ENCODE measurements around the gene RAB11FIP5. TPM values are rescaled to one million over a fixed set of nuclear protein-coding genes. Genes with fewer than 3 reads are reported as not detected.
A peak's percentile ranks its signal among the peaks of the same experiment; 100 is the strongest.
"Not testable (repeated sequence)": the region's sequence is repeated elsewhere in the genome, so short reads cannot be mapped to it uniquely, and the experiment has no call there.

The RAB11FIP5 gene
- total and polyA plus RNA-seq, 7 experiments from 2014 or later: 5.6 to 13.2 (median 11.2) TPM

DNA sequence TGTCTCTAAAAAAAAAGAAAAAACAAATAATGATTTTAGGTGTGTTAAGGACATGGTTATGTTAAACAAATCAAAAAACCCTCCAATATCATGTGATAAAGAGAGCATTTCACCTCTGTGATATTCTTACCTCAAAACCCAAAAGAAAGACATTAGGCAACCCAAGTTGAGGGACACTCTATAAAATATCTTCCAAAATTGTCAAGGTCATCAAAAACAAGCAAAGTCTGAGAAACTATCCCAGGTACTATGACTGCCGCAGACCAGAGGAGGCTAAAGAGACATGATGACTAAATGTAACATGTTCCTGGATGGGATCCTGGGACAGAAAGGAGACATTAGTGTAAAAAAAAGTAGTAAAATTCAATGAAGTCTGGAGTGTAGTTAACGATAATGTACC, 45.7 kb downstream of the RAB11FIP5 start:
- no peaks in the 10 kb centered on the region for H3K27me3 ChIP-seq (ENCODE audit: control insufficient read depth in 2 of 2, insufficient read depth in 2 of 2, low read length in 2 of 2)
- H3K4me1 Mint-ChIP-seq: peaks cover 10 to 40% (median 24%) of the 10 kb centered on the region in 7 donors
- POLR2A ChIA-PET: interaction anchor here (1.1 kb wide), 1 partner anchor 11 kb away, joined by 4 read pairs; no protein-coding TSS in a partner anchor
- peaks cover 4 to 5% of the 10 kb centered on the region in 2 donors for H3K4me1 ChIP-seq (ENCODE audit: control insufficient read depth in 2 of 2, insufficient read depth in 2 of 2, low read length in 2 of 2)
- intact Hi-C loops (cut with micrococcal nuclease): no loop called here
- H3K4me3 ChIP-seq (ENCODE audit: low read length): no peak overlapping the region
- H3K27me3 Mint-ChIP-seq: peaks cover 0 to 18% (median 0%) of the 10 kb centered on the region in 5 donors
- H3K27ac Mint-ChIP-seq: no peak overlapping the region
- H3K9me3 ChIP-seq (ENCODE audit: control insufficient read depth in 2 of 3, low read length in 3 of 3): no peaks in the 10 kb centered on the region
- peaks cover 0 to 4% (median 0%) of the 10 kb centered on the region in 5 donors for H3K36me3 Mint-ChIP-seq
- H3K36me3 ChIP-seq (ENCODE audit: control insufficient read depth in 2 of 3, insufficient read depth in 3 of 3, low read length in 3 of 3): peaks cover 0 to 6% (median 0%) of the 10 kb centered on the region in 3 experiments
- DNase-seq: no peak
- no peak overlapping the region for H3K4me3 Mint-ChIP-seq
- CTCF ChIA-PET: no interaction called here
- no peak overlapping the region for H3K27ac ChIP-seq (ENCODE audit: low read depth, low read length)
- peaks cover 0 to 3% (median 0%) of the 10 kb centered on the region in 11 donors for H3K9me3 Mint-ChIP-seq
- no peak for ATAC-seq

DNA sequence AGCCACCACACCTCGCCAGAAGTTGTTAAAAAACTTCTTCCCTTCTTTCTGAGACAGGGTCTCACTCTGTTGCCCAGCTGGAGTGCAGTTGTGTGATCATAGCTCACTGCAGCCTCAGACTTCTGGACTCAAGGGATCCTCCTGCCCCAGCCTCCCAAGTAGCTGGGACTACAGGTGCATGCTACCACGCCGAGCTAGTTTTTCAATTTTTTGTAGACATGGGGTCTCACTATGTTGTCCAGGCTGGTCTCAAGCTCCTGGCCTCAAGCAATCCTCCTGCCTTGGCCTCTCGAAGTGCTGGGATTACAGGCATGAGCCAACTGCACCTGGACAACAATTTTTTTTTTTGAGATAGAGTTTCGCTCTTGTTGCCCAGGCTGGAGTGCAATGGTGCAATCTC, 47.7 kb downstream of the RAB11FIP5 start:
- H3K36me3 ChIP-seq (ENCODE audit: control insufficient read depth in 2 of 3, insufficient read depth in 3 of 3, low read length in 3 of 3); intact Hi-C loops (cut with micrococcal nuclease); POLR2A ChIA-PET; H3K27me3 ChIP-seq (ENCODE audit: control insufficient read depth in 2 of 2, insufficient read depth in 2 of 2, low read length in 2 of 2); H3K4me1 ChIP-seq (ENCODE audit: control insufficient read depth in 2 of 2, insufficient read depth in 2 of 2, low read length in 2 of 2); H3K4me3 Mint-ChIP-seq; H3K36me3 Mint-ChIP-seq; DNase-seq; H3K27ac ChIP-seq (ENCODE audit: low read depth, low read length); H3K27ac Mint-ChIP-seq; H3K4me3 ChIP-seq (ENCODE audit: low read length); ATAC-seq; H3K9me3 ChIP-seq (ENCODE audit: control insufficient read depth in 2 of 3, low read length in 3 of 3); H3K9me3 Mint-ChIP-seq: not testable (repeated sequence)
- peaks cover 6 to 30% (median 16%) of the 10 kb centered on the region in 7 donors for H3K4me1 Mint-ChIP-seq
- peaks cover 0 to 13% (median 0%) of the 10 kb centered on the region in 5 donors for H3K27me3 Mint-ChIP-seq
- CTCF ChIA-PET: interaction anchor here (0.6 to 1.4 kb wide), 3 partner anchors 24 to 182 kb away, joined by 3 to 4 read pairs (median 3); no protein-coding TSS in a partner anchor

DNA sequence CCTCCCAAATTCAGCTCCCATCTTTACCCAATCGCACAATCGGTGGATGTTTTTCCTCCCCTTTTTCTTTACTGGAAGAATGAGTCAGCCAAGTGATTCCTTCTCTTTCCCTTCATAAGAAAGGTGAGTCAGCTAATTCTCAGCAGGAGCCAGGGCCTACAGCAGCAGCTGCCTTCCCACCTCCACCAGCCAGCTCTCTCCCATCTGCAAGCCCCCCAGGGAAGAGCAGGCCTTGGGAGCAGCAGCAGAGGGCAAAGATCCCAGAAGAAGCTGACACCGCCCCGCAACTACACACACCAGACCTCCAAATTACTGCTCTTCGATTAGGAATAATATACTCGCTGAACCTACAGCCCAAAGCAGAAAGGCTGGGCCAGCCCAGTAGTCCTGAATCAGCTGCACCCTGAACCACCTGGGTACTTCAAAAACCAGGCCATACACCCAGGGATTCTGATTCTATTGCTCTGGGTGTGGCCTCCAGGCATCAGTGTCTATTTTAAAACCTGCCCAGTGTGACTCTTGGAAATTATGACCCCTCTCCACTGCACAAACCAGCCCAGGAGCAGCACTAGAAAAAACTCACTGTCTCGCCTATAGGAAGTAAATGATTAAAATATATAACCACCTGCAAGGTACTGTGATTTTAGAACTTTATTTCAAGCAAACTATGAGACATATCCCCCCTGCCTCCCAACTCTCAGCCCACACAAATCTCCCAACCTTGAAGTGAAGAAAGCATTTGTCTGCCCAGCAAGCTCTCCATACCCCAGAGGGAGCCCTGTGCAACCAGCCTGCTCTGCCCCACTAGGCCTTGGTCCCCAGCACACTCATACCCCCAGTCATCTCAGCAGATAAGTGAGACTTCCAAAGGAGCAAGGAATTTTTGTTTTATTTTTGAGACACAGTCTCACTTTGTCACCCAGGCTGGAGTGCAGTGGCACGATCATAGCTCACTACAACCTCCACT, 48.6 kb downstream of the RAB11FIP5 start:
- ChIA-PET CTCF (interaction anchor here (0.6 to 0.8 kb wide), 2 partner anchors 25 to 183 kb away, joined by 3 to 4 read pairs; no protein-coding TSS in a partner anchor), POLR2A (no interaction called here)
- H3K9me3 ChIP-seq (ENCODE audit: control insufficient read depth in 2 of 3, low read length in 3 of 3): no peaks in the 10 kb centered on the region
- peaks cover 0 to 9% (median 1%) of the 10 kb centered on the region in 5 donors for H3K36me3 Mint-ChIP-seq
- intact Hi-C loops (cut with micrococcal nuclease): no loop called here
- H3K27ac Mint-ChIP-seq: peak overlapping the region in 2 of 9 donors; percentile 56 to 60
- H3K4me1 Mint-ChIP-seq: peaks cover 0 to 21% (median 9%) of the 10 kb centered on the region in 7 donors
- H3K27me3 ChIP-seq (ENCODE audit: control insufficient read depth in 2 of 2, insufficient read depth in 2 of 2, low read length in 2 of 2): no peaks in the 10 kb centered on the region
- no peak overlapping the region for H3K4me3 ChIP-seq (ENCODE audit: low read length)
- H3K27ac ChIP-seq (ENCODE audit: low read depth, low read length): no peak overlapping the region
- H3K4me3 Mint-ChIP-seq: no peak overlapping the region
- ATAC-seq: no peak
- DNase-seq: no peak
- H3K36me3 ChIP-seq (ENCODE audit: control insufficient read depth in 2 of 3, insufficient read depth in 3 of 3, low read length in 3 of 3): no peaks in the 10 kb centered on the region
- peaks cover 0 to 3% of the 10 kb centered on the region in 2 donors for H3K4me1 ChIP-seq (ENCODE audit: control insufficient read depth in 2 of 2, insufficient read depth in 2 of 2, low read length in 2 of 2)
- H3K9me3 Mint-ChIP-seq: no peaks in the 10 kb centered on the region
- H3K27me3 Mint-ChIP-seq: peaks cover 0 to 6% (median 0%) of the 10 kb centered on the region in 5 donors

DNA sequence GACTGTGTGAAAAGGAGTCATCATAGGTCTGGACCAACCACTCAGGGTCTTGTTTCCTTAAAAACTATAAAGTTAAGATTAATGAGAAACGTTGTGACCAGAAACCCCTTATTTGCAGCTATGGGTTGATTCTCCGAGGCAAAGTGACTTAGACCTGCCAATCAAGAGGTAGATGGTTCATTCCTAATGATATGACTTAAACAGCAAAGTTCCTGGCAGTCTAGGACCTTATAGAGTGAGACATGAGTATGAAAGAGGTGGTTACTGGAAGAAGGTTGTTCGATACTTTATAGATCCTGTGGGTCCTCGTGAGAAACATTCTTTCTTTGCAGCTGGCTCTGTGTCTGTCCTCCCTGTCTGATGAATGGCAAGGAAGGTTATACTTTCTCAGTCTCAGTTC, 49.3 kb downstream of the RAB11FIP5 start:
- POLR2A ChIA-PET: no interaction called here
- Histone ChIP-seq H3K27me3 (ENCODE audit: control insufficient read depth in 2 of 2, insufficient read depth in 2 of 2, low read length in 2 of 2) (no peaks in the 10 kb centered on the region), H3K27ac (ENCODE audit: low read depth, low read length) (no peak overlapping the region), H3K4me3 (ENCODE audit: low read length) (no peak overlapping the region), H3K4me1 (ENCODE audit: control insufficient read depth in 2 of 2, insufficient read depth in 2 of 2, low read length in 2 of 2) (peaks cover 0 to 3% of the 10 kb centered on the region in 2 donors), H3K9me3 (ENCODE audit: control insufficient read depth in 2 of 3, low read length in 3 of 3) (no peaks in the 10 kb centered on the region), H3K36me3 (ENCODE audit: control insufficient read depth in 2 of 3, insufficient read depth in 3 of 3, low read length in 3 of 3) (no peaks in the 10 kb centered on the region)
- H3K4me3 Mint-ChIP-seq: no peak overlapping the region
- H3K4me1 Mint-ChIP-seq: peaks cover 0 to 14% (median 8%) of the 10 kb centered on the region in 7 donors
- H3K27me3 Mint-ChIP-seq: peaks cover 0 to under 1% (median 0%) of the 10 kb centered on the region in 5 donors
- no peak for DNase-seq
- ATAC-seq: no peak
- CTCF ChIA-PET: no interaction called here
- H3K9me3 Mint-ChIP-seq: no peaks in the 10 kb centered on the region
- no peak overlapping the region for H3K27ac Mint-ChIP-seq
- intact Hi-C loops (cut with micrococcal nuclease): no loop called here
- peaks cover 0 to 9% (median 1%) of the 10 kb centered on the region in 5 donors for H3K36me3 Mint-ChIP-seq

DNA sequence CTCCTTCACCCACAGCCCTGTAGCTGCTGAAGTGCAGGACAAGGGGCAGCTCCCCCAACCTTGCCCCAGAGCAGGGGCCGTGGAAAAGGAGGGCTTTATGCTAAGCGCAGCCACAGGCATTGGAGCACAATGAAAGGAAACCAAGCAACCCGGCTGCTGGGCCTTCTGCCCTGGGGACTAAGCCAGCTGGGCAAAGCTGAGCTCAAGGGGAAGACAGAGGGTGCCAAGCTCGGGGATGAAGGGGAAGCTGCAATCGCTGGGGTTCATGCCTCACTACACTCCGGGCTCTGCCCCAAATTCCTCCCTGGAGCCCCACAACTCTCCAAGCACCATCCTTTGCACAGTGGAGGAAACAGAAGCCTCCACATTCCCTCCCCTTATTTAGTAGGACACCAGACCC, 53.6 kb downstream of the RAB11FIP5 start:
- DNase-seq: no peak
- Histone ChIP-seq H3K36me3 (ENCODE audit: control insufficient read depth in 2 of 3, insufficient read depth in 3 of 3, low read length in 3 of 3) (peaks cover 0 to 4% (median 0%) of the 10 kb centered on the region in 3 experiments), H3K27ac (ENCODE audit: low read depth, low read length) (no peak overlapping the region), H3K4me3 (ENCODE audit: low read length) (no peak overlapping the region), H3K27me3 (ENCODE audit: control insufficient read depth in 2 of 2, insufficient read depth in 2 of 2, low read length in 2 of 2) (no peaks in the 10 kb centered on the region), H3K4me1 (ENCODE audit: control insufficient read depth in 2 of 2, insufficient read depth in 2 of 2, low read length in 2 of 2) (no peaks in the 10 kb centered on the region), H3K9me3 (ENCODE audit: control insufficient read depth in 2 of 3, low read length in 3 of 3) (peaks cover 0 to 13% (median 0%) of the 10 kb centered on the region in 3 experiments)
- Mint-ChIP-seq H3K9me3 (peaks cover 0 to 20% (median 7%) of the 10 kb centered on the region in 11 donors), H3K27ac (no peak overlapping the region), H3K4me3 (no peak overlapping the region), H3K27me3 (no peaks in the 10 kb centered on the region), H3K36me3 (peaks cover 7 to 38% (median 24%) of the 10 kb centered on the region in 5 donors), H3K4me1 (peaks cover 0 to 5% (median 0%) of the 10 kb centered on the region in 7 donors)
- ChIA-PET POLR2A (interaction anchor here (0.6 kb wide), 1 partner anchor 327 kb away, joined by 3 read pairs; no protein-coding TSS in a partner anchor), CTCF (no interaction called here)
- no peak for ATAC-seq
- intact Hi-C loops (cut with micrococcal nuclease): no loop called here

DNA sequence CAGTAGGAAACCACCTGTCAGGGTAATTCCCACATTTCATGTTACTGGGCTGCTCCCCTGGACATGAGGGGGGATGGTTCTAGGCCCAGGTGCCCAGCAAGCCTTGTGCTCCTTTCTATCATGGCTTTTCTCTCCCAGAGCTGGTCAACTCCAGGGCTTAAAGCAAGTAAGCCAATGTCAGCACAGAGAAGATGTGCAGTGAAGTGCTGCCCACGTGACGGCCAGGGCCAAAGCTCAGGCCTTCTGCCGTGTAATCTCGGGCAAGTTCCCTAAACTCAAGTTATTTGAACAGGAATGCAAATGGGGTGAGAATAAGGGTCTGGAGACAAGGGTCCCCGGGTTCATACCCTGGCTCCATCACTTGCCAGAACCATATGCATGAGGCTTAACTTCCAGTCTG, 57.8 kb downstream of the RAB11FIP5 start:
- Histone ChIP-seq H3K27me3 (ENCODE audit: control insufficient read depth in 2 of 2, insufficient read depth in 2 of 2, low read length in 2 of 2) (no peaks in the 10 kb centered on the region), H3K36me3 (ENCODE audit: control insufficient read depth in 2 of 3, insufficient read depth in 3 of 3, low read length in 3 of 3) (peaks cover 0 to 4% (median 0%) of the 10 kb centered on the region in 3 experiments), H3K27ac (ENCODE audit: low read depth, low read length) (no peak overlapping the region), H3K4me1 (ENCODE audit: control insufficient read depth in 2 of 2, insufficient read depth in 2 of 2, low read length in 2 of 2) (no peaks in the 10 kb centered on the region), H3K4me3 (ENCODE audit: low read length) (no peak overlapping the region), H3K9me3 (ENCODE audit: control insufficient read depth in 2 of 3, low read length in 3 of 3) (peaks cover 0 to 13% (median 0%) of the 10 kb centered on the region in 3 experiments)
- CTCF ChIA-PET: no interaction called here
- POLR2A ChIA-PET: no interaction called here
- ATAC-seq (no peak), DNase-seq (no peak)
- Mint-ChIP-seq H3K27ac (no peak overlapping the region), H3K9me3 (peaks cover 0 to 20% (median 7%) of the 10 kb centered on the region in 11 donors), H3K36me3 (peaks cover 11 to 43% (median 29%) of the 10 kb centered on the region in 5 donors), H3K4me3 (no peak overlapping the region), H3K4me1 (peaks cover 0 to 2% (median 0%) of the 10 kb centered on the region in 7 donors), H3K27me3 (no peaks in the 10 kb centered on the region)
- intact Hi-C loops (cut with micrococcal nuclease): no loop called here

All from naive thymus-derived CD4-positive, alpha-beta T cell (primary cell).